GM23248 (cell line): ENCODE results near the gene KRCC1.

ENCODE experiments used
- EZH2 ChIP-seq: fragments of 200-600 bp; sonication (generic); IDR thresholded peaks from 2 replicates; pipeline ENCODE4 v1.6.1; 2018; ENCODE audit warnings: antibody characterized with exemption, mild to moderate bottlenecking; ENCODE audit not compliant: insufficient read depth, poor library complexity, severe bottlenecking
- EZH2phosphoT487 ChIP-seq: fragments of 200-600 bp; sonication (generic); IDR thresholded peaks from 2 replicates; pipeline ENCODE4 v1.6.1; 2018; ENCODE audit warnings: antibody characterized with exemption, moderate library complexity, mild to moderate bottlenecking, low read depth; ENCODE audit not compliant: insufficient read depth

DNA sequence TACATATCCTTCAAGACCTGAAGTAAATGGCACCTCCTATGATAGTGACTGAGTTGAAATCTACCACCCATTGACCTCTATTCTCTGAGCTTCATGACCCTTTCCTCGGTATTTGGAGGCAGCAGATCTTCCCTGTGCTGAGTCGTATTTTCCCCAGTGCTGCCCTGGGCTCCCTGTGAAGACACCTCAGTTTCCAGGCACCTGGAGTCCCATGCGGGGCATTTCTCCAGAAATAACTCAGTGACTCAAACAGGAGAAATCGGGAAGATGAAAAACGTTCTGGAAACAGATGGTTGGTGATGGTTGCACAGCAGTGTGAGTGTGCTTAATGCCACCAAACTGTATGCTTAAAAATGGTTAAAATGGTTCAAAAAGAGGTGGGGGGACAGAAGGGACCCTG is 30.0 kb upstream of the KRCC1 start:
- TF ChIP-seq EZH2 (no peak), EZH2phosphoT487 (no peak)
